Esophagus mucosa (tissue), 1 donor: ENCODE measurements around the gene GIMD1. TPM values are rescaled to one million over a fixed set of nuclear protein-coding genes. Genes with fewer than 3 reads are reported as not detected.
"Not testable (repeated sequence)": the region's sequence is repeated elsewhere in the genome, so short reads cannot be mapped to it uniquely, and the experiment has no call there.

ENCODE experiments used
- ATAC-seq: fragments of 200-7000 bp; cut with Tn5 transposase; one replicate; pipeline ENCODE4 v1.9.1; 2020
- total RNA-seq: library from RNA; stranded (reverse); gene quantifications from one replicate; pipeline ENCODE4 v1.2.4, GENCODE V29; 2023
- donor health status: DM: yes; HTN: yes; CAD: no.

The GIMD1 gene
- not detected for total RNA-seq

- no peak for ATAC-seq
Observed at GRCh38 chr4:106368678-106369077, at the start of gene GIMD1. TSS of gene GIMD1 (minus strand) at chr4:106368778. CDS start at chr4:106367435, 1,343 bp downstream.

DNA sequence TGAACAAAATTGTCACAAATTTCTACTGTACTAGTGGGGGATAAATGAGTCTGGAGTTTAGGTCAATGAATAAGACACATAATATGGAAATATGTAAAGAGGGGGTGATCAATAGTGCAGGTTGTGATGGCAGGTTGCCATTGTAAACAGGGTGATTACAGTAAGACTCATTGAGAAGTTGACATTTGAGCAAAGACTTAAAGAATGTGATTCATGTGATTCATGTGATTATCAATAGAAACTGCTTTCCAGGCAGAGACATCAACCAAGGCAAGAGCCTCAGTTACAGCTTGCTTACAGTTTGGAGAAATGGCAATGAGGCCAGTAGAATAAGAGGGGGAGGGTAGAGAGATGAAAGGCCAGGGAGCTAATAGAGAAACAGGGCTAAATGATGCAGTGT is 45.8 kb upstream of the GIMD1 start:
- no peak for ATAC-seq

- ATAC-seq = no peak
Observed at GRCh38 chr4:106409901-106410889, 41.6 kb upstream of the GIMD1 start.

DNA sequence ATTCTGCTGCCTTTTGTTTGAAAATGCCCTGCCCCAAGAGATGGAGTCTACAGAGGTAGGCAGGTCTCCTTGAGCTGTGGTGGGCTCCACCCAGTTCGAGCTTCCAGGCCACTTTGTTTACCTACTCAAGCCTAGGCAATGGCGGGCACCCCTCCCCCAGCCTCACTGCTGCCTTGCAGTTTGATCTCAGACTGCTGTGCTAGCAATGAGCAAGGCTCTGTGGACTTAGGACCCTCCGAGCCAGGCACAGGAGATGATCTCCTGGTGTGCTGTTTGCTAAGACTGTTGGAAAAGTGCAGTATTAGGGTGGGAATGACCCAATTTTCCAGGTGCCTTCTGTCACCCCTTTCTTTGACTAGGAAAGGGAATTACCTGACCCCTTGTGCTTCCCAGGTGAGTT is 39.4 kb upstream of the GIMD1 start:
- not testable (repeated sequence) for ATAC-seq

DNA sequence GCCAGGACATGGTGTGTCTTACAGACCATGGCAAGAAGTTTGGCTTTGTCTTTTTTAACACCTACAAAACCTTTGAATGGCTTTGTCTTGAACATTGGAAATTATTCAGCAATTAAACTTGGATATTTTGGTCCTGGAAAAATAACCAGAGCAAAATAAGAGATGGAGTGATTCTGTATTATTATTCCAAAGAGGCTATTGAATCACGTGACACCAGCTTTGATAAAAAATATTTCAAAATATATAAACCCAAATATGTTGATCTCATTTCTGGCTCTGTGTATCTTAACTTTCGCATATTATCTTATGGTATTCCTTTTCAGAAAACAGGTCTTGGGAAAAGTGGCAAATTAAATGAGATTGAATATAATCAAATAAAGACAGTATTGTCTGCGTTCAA is 32.6 kb upstream of the GIMD1 start:
- no peak for ATAC-seq

DNA sequence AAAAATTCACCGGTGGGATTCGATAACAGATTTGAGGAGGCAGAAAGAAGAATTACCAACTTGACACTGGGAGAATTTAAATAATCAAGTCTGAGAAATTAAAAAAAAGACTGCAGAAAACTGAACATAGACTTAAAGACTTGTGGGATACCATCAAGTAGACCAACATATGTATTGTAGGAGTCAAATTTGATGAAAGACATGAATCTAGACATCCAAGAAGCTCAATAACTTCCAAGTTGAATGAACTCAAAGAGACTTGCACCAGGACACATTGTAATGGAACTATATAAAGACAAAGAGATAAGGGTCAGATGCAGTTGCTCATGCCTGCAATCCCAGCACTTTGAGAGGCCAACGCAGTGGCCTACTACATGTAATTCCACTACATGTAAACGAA is 30.3 kb upstream of the GIMD1 start:
- ATAC-seq = not testable (repeated sequence)

- ATAC-seq = no peak
Observed at GRCh38 chr4:106395582-106395981, 27.0 kb upstream of the GIMD1 start.

- ATAC-seq = no peak
Observed at GRCh38 chr4:106385853-106386393, 17.3 kb upstream of the GIMD1 start.

DNA sequence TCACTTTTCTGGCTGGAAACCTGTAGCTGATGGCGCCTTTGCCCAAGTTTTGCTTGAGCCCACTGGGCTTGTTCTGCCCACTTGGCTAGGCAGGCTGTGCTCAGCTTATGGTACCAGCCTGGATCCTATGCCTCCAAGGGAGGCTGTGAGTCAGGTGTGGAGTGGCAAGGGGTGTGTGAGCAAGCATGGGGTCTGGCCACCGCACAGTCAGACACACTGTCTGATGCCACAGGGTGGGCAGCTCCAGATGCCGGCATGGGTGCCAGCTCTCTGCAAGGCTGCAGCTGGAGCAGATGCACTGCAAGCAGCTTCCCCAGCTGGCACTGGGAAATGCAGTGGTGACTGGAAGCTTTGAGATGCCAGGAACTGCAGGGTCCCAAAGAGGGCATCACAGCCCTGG is 16.3 kb upstream of the GIMD1 start:
- no peak for ATAC-seq

DNA sequence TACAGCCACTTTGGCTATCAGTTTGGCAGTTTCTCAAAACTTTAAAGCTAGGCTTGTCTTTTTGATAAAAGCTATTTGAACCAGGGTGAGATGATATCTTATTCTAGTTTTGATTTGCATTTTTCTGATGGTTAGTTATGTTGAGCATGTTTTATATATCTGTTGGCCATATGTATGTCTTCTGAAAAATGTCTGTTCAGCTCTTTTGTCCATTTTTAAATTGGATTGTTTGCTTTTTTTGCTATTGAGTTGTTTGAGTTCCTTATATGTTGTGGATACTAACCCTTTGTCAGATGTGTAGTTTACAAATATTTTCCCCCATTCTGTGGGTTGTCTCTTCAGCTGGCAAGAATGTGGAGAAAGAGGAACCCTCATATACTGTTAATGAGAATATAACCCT is 11.6 kb upstream of the GIMD1 start:
- ATAC-seq = no peak

- no peak for ATAC-seq
Observed at GRCh38 chr4:106373026-106373425, 4.4 kb upstream of the GIMD1 start.

GRCh38 chr4:106371161-106371560 is 2.6 kb upstream of the GIMD1 start:
- no peak for ATAC-seq

- no peak for ATAC-seq
Observed at GRCh38 chr4:106370214-106370613, 1.6 kb upstream of the GIMD1 start.

DNA sequence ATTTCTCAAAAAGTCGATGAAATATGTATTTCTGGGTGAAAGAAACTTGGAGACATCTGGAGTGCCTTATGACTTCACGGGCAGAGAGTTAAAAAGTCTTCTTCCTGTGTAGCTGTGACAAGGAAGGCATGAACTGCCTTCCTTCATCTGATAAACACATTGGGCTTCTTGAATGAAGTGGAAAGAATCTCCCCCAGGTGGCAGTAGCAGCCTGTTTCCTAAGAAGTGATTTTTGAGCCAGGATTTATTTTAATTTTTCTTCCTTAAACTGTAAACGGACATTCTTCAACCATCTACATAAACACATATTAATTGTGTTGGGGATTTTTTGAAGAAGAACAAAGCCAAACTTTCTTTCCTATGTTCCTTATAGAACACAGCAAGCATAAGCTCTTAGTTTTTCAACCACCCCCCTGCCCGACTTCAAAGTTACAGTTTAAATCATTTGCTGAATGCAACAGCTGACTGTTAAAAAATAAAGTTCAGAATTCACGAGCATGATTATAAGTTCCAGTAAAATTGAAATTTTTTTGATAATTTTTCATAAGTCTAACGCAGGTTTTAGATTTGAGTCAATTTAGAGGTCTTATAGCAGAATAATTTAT is 980 bp upstream of the GIMD1 start:
- peak; percentile 46 for ATAC-seq

DNA sequence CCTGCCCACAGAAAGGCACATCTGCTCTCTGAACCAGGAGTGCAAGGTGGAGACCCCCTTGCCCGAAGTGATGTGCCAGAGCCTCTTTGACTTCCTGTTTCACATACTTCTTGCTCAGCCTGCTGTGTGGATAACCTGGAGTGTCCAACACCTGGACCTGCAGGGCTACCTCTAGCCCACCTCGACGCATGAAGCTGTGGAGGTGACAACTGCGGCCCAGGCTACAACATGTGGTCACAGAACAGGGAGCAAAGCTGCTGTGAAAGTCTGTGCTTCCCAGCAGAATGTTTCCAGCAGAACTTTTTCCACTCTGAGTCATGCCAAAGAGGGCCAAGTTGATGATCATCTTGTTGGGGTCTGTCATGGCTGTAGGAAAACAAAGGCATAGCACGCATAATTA is 1.5 kb downstream of the GIMD1 start:
- ATAC-seq = no peak

- ATAC-seq = no peak
Observed at GRCh38 chr4:106366026-106366425, 2.6 kb downstream of the GIMD1 start.

GRCh38 chr4:106365613-106366012 is 3.0 kb downstream of the GIMD1 start:
- ATAC-seq = peak; percentile 92

- no peak for ATAC-seq
Observed at GRCh38 chr4:106364282-106364681, 4.3 kb downstream of the GIMD1 start.

DNA sequence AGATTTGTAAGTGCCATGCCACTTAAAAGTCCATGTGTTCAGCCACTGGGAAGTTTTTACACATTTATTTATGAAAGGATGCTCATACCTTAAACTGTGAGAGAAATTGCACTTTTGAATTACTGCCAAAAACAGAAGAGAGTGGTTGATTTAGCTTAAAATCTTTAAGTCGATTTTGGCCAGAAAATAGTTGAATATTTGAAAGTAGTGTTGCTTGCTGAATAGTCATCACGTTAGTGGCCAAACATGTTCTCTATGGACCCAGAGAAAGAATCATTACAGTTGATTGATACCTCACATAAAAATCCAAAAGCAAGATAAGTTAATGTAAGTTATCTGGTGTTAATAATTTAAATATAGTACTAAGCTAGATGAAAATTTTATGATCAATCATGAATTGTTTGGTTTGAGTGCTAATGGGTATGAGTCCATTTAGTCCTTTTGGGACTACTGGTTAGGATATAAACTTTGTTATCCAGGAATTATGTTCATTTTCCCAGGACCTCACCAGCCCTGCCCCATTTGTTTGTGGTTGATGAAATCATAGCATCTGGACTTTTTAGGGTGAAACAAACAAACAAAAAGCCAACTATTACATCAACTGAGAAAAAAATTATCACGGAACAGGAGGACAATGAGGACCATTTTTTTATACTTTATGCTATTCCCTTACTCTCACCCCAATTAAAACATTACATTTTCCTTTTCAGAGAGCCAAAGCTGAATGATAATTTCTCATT is 6.3 kb downstream of the GIMD1 start:
- ATAC-seq = no peak

DNA sequence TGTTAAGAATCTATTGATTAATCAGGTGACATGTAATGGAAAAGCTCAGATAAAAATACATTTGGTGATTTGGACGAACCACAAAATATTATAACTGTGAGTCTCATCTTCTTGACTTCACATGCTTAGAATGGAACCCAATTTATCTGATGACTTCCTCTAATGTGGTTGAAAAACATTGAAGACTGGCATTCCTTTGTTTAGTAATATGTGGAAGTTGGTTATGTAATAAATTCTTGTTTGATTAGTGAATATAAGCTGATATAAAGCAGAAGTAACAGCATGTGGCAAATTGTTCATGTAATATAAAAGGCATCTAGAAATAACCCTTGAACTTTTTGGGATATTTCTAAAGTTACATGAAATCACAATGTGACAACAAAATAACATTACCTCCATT is 9.7 kb downstream of the GIMD1 start:
- no peak for ATAC-seq

- ATAC-seq = no peak
Observed at GRCh38 chr4:106355193-106355592, 13.4 kb downstream of the GIMD1 start.

GRCh38 chr4:106353786-106354185 is 14.8 kb downstream of the GIMD1 start:
- ATAC-seq = no peak

DNA sequence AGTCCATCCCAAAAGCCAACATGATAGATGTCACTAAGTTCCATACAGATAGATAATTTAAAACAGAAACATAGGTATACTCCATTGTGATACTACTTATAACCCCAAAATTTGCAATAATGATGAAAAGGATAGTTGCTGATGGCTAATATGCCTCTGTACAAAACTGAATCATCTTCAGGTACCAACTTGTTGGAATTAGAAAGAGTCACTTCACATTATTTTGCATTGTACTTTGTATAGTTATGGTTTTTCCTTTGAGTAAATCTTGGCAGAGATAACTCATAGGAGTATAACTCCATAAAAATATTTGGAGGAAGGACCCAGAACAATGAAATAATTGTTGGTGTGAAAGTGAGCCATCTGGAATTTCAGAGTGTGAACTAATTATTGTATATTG is 17.6 kb downstream of the GIMD1 start:
- no peak for ATAC-seq
